Endothelial cell of hepatic sinusoid (primary cell): Measurements from ENCODE around the gene ARHGEF25.
"Not testable (repeated sequence)": the region's sequence is repeated elsewhere in the genome, so short reads cannot be mapped to it uniquely, and the experiment has no call there.

Source experiments
- in situ Hi-C: cut with HindIII; loops from 2 replicates; pipeline ENCODE4 v1.10.0; 2017; ENCODE audit warnings: low sequenced_read_pairs

The ARHGEF25 gene

DNA sequence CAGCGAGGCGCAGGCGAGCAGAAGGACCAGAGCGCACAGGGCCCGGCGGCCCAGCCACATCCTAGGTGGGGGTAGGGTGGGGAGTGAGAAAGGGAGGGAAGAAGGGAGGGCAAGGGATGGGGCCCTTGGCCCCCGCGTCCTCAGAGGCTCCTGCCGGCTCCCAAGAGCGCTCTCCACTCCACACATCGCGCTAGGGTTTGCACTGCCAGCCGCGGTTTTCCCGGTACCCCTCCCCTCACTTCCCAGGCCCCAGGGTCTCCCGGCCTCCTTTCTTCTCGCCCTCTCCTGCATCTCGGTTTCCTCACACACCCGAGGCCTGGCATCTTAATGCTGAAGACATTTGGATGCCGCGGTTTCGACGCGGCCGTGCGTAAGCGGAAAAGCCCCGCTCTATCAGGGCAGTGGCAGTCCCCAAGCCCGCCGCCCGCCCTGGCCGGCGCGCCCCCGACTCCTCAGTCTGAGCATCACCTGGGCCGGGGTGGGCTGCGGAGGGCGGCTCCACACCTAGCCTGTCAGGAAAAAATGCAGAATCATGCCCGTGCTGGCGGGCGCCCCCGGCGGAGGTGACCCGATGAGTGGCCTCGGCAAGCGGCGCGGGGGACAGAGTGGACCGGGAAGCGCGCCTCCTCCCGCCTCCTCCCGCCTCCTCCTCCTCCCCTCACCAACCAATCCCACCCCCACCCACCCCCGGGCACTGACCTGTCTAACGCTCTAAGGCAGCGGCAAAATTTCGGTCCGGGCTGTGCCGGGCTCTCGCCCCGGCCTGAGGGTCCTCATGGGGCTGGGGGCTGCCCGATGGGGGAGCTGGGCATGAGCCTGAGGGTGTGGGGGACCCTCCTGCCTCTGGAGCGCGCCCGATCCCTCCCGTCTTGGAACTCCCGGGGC, 21.1 kb downstream of the ARHGEF25 start:
- in situ Hi-C loops = no loop called here

DNA sequence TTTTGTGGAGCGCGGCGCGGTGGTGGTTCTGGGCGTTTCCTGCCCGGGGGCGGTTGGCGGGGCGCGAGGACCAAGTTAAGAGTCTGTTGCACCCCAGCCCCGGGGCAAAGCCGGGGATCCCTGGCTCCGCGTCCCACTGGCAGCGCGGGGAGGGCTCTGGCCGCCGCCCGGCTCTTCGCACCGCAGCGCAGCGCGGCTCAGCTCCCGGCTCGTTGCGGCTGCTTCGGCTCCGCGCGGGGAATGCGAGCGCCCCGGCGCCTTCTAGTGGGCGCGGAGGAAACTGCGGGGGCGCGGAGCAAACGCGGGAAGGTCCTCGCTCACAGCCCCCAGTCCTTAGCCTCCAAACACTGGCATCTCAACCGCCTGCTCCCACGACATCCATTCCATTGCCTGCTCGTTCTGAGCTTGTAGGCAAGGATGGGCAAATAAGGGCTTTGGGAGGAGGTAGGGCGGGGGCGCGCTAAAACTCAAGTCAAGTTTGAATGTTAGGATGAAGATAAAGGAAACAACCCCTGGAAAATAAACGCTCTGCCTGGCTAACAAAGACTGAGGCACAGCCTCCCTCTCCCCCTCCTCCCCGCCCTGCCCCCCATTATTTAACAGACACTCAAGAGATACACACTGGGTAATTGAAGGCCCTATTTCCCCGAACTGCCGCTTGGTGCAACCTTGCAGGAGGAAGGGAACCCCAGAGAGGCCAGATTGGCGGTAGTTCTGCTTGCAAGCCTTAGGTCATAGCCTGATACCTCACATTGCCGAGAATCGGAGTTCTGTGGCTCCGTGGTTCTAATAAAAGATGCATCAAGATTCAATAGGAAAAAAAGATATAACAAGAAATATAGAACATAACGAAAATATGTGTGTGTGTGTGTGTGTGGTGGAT, 22.0 kb downstream of the ARHGEF25 start, which contains the start of gene B4GALNT1:
Gene B4GALNT1, minus strand, starts transcription at position 244 of the 883 bp plus-strand sequence. CDS start 1,069 bp downstream, outside the sequence.
- in situ Hi-C loops = no loop called here

GRCh38 chr12:57636731-57637130, 25.5 kb downstream of the ARHGEF25 start:
- in situ Hi-C loops = not testable (repeated sequence)

GRCh38 chr12:57637364-57637763, 26.1 kb downstream of the ARHGEF25 start:
- in situ Hi-C loops = no loop called here

DNA sequence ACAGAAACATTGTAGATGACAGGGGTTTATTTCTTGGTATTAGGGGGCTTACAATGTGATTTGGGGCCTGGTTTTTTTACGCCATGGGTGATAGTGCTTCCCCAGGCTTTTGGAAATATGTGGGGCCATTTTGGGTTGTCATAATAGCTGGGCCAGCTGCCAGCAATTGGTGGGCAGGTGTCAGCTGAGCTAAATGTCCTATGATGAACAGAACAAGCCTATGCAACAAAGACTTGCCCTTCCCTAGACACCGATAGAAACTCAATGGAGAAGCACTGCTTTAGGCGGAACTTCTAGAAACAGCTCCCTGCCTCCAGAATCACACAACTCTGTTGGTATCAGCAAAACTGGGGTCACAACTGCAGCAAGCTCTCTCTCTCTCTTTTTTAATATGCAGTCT, 26.9 kb downstream of the ARHGEF25 start:
- in situ Hi-C loops = no loop called here

DNA sequence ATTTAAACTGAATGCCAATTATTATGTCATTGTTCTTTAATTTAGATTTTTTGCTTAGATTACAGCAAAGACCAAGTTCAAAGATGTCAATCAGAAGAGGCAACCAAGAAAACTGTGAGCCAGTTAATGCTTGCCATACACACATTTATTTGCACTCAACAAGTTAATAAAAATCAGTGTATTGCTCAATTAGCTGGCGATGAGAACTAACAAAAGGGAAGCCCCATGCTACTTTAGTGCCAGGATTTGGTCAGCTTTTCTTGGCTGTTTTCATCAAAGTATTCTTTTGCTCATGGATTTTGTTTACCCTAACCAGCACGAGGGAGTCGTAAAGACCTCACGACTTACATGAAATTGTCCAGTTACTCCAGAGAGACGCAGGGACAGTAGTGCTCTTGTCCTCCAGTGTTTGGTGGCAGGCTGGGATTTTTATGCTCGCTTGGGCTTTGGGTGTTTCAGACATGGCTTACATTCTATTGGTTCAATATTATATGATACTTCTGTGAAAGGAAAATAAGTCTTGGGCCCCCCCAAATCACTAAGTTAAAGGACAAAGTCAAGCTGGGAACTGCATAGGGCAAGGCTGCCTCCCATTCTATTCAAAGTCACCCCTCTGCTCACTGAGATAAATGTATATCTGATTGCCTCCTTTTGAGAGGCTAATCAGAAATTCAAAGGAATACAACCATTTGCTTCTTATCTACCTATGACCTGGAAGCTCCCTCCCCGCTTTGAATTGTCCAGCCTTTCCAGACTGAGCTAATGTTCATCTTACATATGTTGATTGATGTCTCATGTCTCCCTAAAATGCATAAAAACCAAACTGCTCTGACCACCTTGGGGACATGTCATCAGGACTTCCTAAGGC, 29.2 kb downstream of the ARHGEF25 start:
- in situ Hi-C loops = no loop called here

DNA sequence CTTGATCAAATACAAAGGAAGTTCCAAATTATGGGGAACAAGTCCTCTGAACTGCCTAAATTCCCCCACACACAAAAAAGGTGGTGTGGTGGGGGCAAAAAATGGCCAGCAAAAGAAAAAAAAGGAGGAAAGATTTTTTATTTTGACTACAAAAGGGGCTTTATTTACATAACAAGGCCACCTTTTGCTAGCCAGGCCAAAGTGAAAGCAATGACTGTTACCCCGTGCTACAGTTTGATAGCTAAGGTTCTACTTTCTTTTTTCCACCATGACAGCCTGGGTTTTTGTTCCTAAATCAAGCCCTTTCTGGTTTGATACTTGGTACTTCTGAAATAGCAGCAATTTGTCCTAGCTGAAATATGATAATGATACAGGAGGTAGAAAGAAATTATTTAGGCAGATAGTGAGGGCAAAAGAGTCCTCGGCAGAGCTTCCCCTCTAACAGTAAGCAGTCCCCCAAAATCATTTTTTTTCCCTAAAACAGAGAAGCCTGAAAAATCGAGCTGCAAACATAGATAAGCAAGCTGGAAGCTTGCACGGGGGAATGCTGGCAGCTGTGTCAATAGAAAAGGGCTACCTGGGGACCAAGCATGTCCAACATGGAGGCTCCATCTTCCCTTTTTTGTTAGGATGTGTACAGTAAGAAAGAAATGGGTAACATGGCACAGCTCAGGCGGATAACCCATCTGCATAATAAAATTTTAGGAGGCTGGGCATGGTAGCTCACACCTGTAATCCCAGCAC, 30.6 kb downstream of the ARHGEF25 start:
- in situ Hi-C loops = no loop called here

- in situ Hi-C loops = not testable (repeated sequence)
Observed at GRCh38 chr12:57645990-57646658, 34.9 kb downstream of the ARHGEF25 start.

GRCh38 chr12:57646659-57647049, 35.4 kb downstream of the ARHGEF25 start:
- in situ Hi-C loops = not testable (repeated sequence)

DNA sequence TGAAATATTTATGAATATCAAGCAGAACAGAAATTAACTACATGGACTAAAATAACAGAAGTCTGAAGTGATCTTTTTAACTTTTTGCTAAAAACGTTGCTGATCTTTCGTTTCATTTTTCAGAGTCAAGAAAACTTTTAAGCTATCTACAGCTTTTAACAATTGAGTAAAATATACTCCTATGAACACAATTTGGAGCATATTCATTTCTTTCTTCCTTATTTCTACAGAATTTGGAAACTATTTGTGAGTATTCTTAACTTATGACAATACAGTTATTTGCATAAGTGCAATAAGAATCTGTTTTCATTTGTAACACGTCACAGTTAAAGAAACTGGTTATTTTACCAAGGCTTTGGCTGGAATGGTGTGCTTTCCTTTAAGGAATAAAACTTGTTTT, 42.8 kb downstream of the ARHGEF25 start:
- in situ Hi-C loops = no loop called here

- in situ Hi-C loops = no loop called here
Observed at GRCh38 chr12:57655541-57656240, 44.5 kb downstream of the ARHGEF25 start.

DNA sequence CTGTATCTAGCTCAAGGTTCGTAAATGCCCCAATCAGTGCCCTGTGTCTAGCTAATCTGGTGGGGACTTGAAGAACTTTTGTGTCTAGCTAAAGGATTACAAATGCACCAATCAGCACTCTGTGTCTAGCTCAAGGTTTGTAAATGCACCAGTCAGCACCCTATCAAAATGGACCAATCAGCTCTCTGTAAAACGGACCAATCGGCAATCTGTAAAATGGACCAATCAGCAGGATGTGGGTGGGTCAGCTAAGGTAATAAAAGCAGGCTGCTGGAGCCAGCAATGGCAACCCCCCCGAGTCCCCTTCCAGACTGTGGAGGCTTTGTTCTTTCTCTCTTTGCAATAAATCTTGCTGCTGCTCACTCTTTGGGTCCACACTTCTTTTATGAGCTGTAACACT, 45.2 kb downstream of the ARHGEF25 start:
- in situ Hi-C loops = not testable (repeated sequence)

DNA sequence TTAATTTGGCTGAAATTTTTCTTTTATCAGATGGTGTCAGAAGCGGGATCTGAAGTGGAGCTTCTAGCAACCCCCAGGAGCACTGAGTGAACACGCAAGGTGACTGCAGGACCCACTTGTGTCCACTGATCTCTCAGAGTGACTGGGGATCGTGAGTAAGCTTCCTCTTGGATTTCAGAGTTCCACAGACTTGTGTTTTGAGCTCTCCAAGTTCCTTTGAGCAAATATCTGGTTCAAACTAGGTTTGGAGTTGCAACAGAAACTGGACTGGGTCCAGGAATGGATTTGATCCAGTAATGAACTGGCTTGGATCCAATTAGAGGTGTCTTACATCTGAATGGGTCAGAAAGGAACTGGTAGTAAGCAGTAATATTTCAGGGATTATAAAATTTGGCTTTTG, 46.5 kb downstream of the ARHGEF25 start:
- in situ Hi-C loops = no loop called here

DNA sequence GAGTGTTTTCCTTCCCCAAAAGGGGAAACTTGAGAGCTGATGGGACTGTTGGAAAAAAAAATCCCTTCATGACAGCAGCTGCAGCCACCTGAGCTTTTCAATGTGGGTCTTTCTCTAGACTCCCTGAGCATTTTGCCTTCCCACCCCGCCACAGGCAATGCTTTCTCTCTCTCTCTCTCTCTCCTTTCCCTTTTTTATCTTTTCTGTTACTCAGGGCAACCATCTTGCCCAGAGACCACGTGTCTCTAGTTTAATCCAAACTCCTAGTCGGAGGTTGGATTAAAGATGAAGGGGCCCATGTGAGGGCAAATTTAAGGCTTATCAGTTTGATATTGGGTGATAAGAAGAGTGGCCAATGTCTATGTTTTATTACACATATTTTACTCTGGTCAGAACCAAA, 47.7 kb downstream of the ARHGEF25 start:
- in situ Hi-C loops = no loop called here

DNA sequence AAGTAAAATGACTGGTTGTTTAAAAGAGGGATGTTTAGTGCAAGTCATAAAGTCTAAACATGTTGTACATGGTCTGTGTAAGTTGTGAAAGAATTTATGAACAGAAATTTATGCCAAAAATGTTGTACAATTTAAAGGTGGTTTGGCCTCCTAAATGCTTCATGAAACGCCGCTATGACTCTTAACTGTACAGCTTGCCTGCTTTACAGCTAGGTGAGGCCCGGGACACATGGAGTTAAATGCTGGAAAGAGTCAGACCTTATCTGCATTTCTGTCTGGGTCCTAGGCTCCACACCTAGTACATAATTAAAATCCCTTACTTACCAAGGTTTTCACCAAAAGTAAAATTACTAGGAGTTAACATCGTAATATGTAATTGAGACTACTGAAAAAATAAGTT, 50.1 kb downstream of the ARHGEF25 start:
- in situ Hi-C loops = no loop called here

GRCh38 chr12:57665066-57665820, 54.0 kb downstream of the ARHGEF25 start:
- in situ Hi-C loops = not testable (repeated sequence)
